ENCODE measurements around the gene TRIP4. TPM values are rescaled to one million over a fixed set of nuclear protein-coding genes. Genes with fewer than 3 reads are reported as not detected.
"Not testable (repeated sequence)": the region's sequence is repeated elsewhere in the genome, so short reads cannot be mapped to it uniquely, and the experiment has no call there.

The TRIP4 gene
- total and polyA plus RNA-seq, 2 experiments from 2014 or later, result 13.9 to 30.6 TPM

DNA sequence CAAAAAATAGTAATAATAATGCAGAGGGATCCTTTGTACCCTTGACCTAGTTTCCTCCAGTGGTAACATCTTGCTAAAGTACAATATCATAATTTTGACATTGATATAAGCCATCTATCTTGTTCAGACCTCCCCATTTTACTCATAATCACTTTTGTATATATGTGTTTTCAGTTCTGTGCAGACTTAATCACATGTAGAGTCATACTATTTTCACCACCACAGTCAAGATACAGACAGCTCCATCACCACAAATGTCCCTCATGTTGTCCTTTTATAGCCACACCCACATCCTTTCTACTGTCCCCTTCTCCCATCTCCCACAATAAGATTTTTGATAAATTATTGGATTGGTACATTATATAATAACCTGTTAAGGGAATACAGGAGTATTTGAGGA is 98.2 kb downstream of the TRIP4 start:
- H4K20me1 ChIP-seq (ENCODE audit: insufficient read depth, poor library complexity, severe bottlenecking), result no peaks in the 10 kb centered on the region
- H3K27me3 ChIP-seq, result no peaks in the 10 kb centered on the region
- H3K4me2 ChIP-seq, result no peak overlapping the region
- no peaks in the 10 kb centered on the region for H3K9me3 ChIP-seq (ENCODE audit: low read depth)
- H3K27ac ChIP-seq, result no peak overlapping the region
- no peaks in the 10 kb centered on the region for H3K4me1 ChIP-seq (ENCODE audit: insufficient read depth)
- DNase-seq (ENCODE audit: low spot score), result no peak
- no peaks in the 10 kb centered on the region for H3K36me3 ChIP-seq (replicated peaks; ENCODE audit: insufficient read depth, low read depth)
- TF ChIP-seq, protein P1, sequence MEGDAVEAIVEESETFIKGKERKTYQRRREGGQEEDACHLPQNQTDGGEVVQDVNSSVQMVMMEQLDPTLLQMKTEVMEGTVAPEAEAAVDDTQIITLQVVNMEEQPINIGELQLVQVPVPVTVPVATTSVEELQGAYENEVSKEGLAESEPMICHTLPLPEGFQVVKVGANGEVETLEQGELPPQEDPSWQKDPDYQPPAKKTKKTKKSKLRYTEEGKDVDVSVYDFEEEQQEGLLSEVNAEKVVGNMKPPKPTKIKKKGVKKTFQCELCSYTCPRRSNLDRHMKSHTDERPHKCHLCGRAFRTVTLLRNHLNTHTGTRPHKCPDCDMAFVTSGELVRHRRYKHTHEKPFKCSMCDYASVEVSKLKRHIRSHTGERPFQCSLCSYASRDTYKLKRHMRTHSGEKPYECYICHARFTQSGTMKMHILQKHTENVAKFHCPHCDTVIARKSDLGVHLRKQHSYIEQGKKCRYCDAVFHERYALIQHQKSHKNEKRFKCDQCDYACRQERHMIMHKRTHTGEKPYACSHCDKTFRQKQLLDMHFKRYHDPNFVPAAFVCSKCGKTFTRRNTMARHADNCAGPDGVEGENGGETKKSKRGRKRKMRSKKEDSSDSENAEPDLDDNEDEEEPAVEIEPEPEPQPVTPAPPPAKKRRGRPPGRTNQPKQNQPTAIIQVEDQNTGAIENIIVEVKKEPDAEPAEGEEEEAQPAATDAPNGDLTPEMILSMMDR (IDR thresholded peaks at IDR 0.05; ENCODE audit: poor library complexity), result no peak
- TF ChIP-seq EZH2 (IDR thresholded peaks at IDR 0.05; ENCODE audit: borderline replicate concordance) (no peak), EZH2phosphoT487 (IDR thresholded peaks at IDR 0.05; ENCODE audit: low read depth, severe bottlenecking, unreplicated experiment) (no peak)
- peaks cover 83% of the 10 kb centered on the region for H3K79me2 ChIP-seq
- H3K9me2 ChIP-seq (replicated peaks; ENCODE audit: insufficient read depth), result no peaks in the 10 kb centered on the region
- H3K4me3 ChIP-seq, result no peak overlapping the region
- no peak overlapping the region for H2AFZ ChIP-seq

DNA sequence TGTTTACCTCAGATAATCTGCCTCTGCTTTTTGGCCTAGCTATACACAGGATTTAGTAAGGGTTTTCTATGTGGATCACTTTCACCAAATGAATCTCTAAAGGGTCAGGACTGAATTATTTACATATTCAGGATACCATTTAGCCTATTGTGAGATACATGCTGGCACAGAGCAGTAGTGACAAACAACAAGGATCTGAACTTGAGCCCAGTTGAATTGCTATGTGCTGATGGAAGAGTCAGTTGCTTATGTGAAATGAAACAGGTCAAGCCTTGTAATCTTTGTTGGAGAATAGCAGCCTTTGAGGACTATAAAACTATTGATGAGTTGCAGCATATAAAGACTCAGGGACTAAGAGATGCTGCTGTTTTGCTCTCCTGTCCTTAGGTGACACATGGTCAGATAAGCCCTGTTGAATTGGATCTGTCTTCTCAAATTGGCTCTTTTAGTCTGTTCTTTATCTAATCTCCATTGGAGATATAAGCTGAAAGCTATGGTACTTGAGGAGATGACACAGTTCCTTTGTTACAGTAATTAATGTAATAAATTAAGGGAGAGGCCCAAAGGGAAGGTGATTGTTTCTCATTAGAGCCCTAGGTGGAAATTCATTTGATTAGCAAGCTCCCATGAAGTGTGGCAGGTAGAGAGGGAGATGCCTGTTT is 103.1 kb downstream of the TRIP4 start:
- no peak for DNase-seq (ENCODE audit: low spot score)
- Histone ChIP-seq H3K9me2 (replicated peaks; ENCODE audit: insufficient read depth) (no peaks in the 10 kb centered on the region), H3K4me2 (no peak overlapping the region), H3K9me3 (ENCODE audit: low read depth) (no peaks in the 10 kb centered on the region), H3K4me3 (no peak overlapping the region), H3K27ac (no peak overlapping the region), H3K4me1 (ENCODE audit: insufficient read depth) (no peaks in the 10 kb centered on the region), H3K27me3 (no peaks in the 10 kb centered on the region), H3K36me3 (replicated peaks; ENCODE audit: insufficient read depth, low read depth) (no peaks in the 10 kb centered on the region), H2AFZ (no peak overlapping the region), H4K20me1 (ENCODE audit: insufficient read depth, poor library complexity, severe bottlenecking) (peaks cover 6% of the 10 kb centered on the region), H3K79me2 (peaks cover 88% of the 10 kb centered on the region)
- TF ChIP-seq EZH2phosphoT487 (IDR thresholded peaks at IDR 0.05; ENCODE audit: low read depth, severe bottlenecking, unreplicated experiment), result no peak
- TF ChIP-seq, protein P1 (IDR thresholded peaks at IDR 0.05; ENCODE audit: poor library complexity), result no peak
- no peak for TF ChIP-seq EZH2 (IDR thresholded peaks at IDR 0.05; ENCODE audit: borderline replicate concordance)

DNA sequence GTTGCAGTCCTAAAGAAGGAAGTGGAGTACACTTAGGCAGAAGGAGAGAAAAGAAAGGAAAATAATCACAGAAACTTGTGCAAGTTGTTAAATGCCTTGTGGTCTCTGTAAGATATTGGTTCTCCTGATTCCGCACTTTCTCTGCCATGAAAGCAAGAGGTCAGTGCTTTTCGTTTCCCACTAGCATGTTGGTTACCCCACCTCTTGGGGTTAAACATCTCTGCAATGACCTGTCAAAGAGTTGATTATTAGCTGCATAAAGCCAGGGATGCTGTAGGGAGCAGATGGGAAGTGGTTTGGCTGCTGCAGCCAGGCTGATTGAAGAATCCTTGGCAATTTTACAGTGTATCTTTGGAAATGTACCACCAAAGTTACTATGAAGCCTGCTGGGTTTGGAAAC is 106.0 kb downstream of the TRIP4 start:
- Histone ChIP-seq H2AFZ (no peak overlapping the region), H3K27ac (no peak overlapping the region), H4K20me1 (ENCODE audit: insufficient read depth, poor library complexity, severe bottlenecking) (peaks cover 6% of the 10 kb centered on the region), H3K79me2 (peaks cover 92% of the 10 kb centered on the region), H3K9me2 (replicated peaks; ENCODE audit: insufficient read depth) (no peaks in the 10 kb centered on the region), H3K4me1 (ENCODE audit: insufficient read depth) (no peaks in the 10 kb centered on the region), H3K27me3 (no peaks in the 10 kb centered on the region), H3K9me3 (ENCODE audit: low read depth) (no peaks in the 10 kb centered on the region), H3K4me3 (no peak overlapping the region), H3K36me3 (replicated peaks; ENCODE audit: insufficient read depth, low read depth) (no peaks in the 10 kb centered on the region), H3K4me2 (no peak overlapping the region)
- 91% methylated on average over 2 of the region's 2 CpGs for WGBS (ENCODE audit: low lambda C conversion rate, missing lambda C conversion rate)
- no peak for TF ChIP-seq EZH2phosphoT487 (IDR thresholded peaks at IDR 0.05; ENCODE audit: low read depth, severe bottlenecking, unreplicated experiment)
- TF ChIP-seq EZH2 (IDR thresholded peaks at IDR 0.05; ENCODE audit: borderline replicate concordance), result no peak
- TF ChIP-seq, protein P1 (IDR thresholded peaks at IDR 0.05; ENCODE audit: poor library complexity), result no peak
- DNase-seq (ENCODE audit: low spot score), result no peak

DNA sequence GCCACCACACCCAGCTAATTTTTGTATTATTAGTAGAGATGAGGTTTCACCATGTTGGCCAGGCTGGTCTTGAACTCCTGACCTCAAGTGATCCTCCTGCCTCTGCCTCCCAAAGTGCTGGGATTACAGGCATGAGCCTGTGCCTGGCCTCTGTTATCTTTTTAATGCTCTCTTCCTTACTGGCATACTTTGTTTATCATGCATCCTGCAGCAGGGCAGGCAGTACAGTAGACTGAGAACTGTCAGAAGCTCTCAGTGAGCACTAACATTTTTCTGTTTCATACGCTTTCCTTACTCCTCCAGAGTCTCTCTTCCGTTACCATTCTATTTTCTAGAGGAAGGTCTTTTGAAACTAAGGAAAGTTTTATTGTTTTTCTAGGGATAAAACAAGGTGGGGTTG is 108.3 kb downstream of the TRIP4 start:
- not testable (repeated sequence) for H2AFZ ChIP-seq; H3K4me2 ChIP-seq; H3K9me2 ChIP-seq (replicated peaks; ENCODE audit: insufficient read depth); DNase-seq (ENCODE audit: low spot score); H3K9me3 ChIP-seq (ENCODE audit: low read depth); H4K20me1 ChIP-seq (ENCODE audit: insufficient read depth, poor library complexity, severe bottlenecking); H3K27ac ChIP-seq; H3K4me1 ChIP-seq (ENCODE audit: insufficient read depth); H3K4me3 ChIP-seq; H3K36me3 ChIP-seq (replicated peaks; ENCODE audit: insufficient read depth, low read depth); H3K27me3 ChIP-seq
- H3K79me2 ChIP-seq, result peaks cover 97% of the 10 kb centered on the region
- WGBS (ENCODE audit: low lambda C conversion rate, missing lambda C conversion rate), result 79% methylated on average over 2 of the region's 2 CpGs

Data from hepatocyte (in vitro differentiated cells).